ENCODE results near the gene MRO.
"Not testable (repeated sequence)": the region's sequence is repeated elsewhere in the genome, so short reads cannot be mapped to it uniquely, and the experiment has no call there.

MRO gene

GRCh38 chr18:50819728-50820378 lies at the start of gene MRO:
Gene MRO, minus strand, starts transcription at chr18:50820016. Its CDS starts 10,616 bp downstream, at chr18:50809400.
- DNase-seq (ENCODE audit: low read depth in 3 of 3, low spot score in 1 of 3) = peak; percentile 46 to 69 (median 58)

- no peak for DNase-seq (ENCODE audit: low read depth in 3 of 3, low spot score in 1 of 3)
Measured at GRCh38 chr18:50869150-50869549, 49.3 kb upstream of the MRO start.

GRCh38 chr18:50866765-50867164 lies 46.9 kb upstream of the MRO start:
- no peak for DNase-seq (ENCODE audit: low read depth in 3 of 3, low spot score in 1 of 3)

DNA sequence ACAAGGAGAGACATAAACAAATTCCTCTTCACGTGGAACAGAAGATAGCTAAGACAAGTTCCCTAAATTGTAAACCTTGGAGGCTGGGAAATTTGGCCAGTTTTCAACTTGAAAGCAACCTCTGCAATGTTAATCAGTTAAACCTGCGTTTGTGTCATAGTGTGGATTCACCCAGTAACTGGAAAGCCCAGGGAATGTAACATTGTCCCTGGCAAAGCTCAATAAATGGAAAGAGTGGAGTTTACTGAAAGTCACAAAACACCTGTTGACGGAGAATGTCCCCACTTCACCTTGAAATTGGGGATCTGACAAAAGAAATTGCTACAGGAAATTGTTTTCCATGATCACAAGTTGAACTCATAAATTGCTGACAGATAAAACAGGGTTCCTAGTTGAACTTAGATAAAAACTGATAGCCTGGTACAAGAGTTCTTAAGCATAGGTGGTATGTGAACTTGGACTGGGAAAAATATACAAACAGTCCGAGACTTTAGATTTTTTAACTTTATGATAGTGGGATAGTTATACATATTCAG lies 44.1 kb upstream of the MRO start:
- no peak for DNase-seq (ENCODE audit: low read depth in 3 of 3, low spot score in 1 of 3)

DNA sequence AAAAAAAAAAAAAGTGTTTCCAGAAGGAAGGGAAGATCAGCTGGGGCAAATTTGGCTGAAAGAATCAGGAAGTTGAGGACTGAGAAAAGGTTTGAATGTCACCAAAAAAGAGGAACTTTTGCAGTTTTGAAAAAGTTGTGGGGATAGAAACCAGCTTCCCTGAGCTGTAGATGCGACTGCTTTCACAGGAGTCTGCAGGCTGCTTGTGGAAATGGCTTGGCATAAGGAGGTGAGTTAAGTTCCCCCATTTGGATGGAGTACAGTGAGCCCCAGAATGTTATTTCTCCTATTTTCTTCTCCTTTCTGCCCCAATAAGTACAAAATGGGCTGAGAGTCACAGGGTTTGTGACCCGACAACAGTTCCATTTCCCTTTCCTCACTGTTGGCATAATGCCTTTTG lies 42.6 kb upstream of the MRO start:
- DNase-seq (ENCODE audit: low read depth in 3 of 3, low spot score in 1 of 3) = no peak

DNA sequence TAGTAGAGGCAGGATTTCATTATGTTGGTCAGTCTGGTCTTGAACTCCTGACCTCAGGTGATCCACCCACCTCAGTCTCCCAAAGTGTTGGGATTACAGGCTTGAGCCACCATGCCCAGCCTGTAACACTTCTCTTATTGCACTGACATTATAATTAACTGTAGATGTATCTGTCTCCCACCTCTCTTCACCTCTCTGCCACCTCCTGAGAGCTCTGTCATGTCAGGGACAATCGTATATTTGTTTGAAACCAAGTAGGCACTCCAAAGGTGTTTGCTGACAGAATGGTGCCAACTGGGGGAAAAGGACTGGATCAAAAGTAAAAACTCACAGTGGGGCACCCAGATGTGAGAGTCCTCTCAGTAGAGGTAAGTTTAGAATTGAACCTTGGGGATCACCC lies 41.8 kb upstream of the MRO start:
- no peak for DNase-seq (ENCODE audit: low read depth in 3 of 3, low spot score in 1 of 3)

- no peak for DNase-seq (ENCODE audit: low read depth in 3 of 3, low spot score in 1 of 3)
Measured at GRCh38 chr18:50859793-50860555, 40.2 kb upstream of the MRO start.

- DNase-seq (ENCODE audit: low read depth in 3 of 3, low spot score in 1 of 3) = no peak
Measured at GRCh38 chr18:50857694-50858093, 37.9 kb upstream of the MRO start.

GRCh38 chr18:50857166-50857565 lies 37.4 kb upstream of the MRO start:
- DNase-seq (ENCODE audit: low read depth in 3 of 3, low spot score in 1 of 3) = not testable (repeated sequence)

DNA sequence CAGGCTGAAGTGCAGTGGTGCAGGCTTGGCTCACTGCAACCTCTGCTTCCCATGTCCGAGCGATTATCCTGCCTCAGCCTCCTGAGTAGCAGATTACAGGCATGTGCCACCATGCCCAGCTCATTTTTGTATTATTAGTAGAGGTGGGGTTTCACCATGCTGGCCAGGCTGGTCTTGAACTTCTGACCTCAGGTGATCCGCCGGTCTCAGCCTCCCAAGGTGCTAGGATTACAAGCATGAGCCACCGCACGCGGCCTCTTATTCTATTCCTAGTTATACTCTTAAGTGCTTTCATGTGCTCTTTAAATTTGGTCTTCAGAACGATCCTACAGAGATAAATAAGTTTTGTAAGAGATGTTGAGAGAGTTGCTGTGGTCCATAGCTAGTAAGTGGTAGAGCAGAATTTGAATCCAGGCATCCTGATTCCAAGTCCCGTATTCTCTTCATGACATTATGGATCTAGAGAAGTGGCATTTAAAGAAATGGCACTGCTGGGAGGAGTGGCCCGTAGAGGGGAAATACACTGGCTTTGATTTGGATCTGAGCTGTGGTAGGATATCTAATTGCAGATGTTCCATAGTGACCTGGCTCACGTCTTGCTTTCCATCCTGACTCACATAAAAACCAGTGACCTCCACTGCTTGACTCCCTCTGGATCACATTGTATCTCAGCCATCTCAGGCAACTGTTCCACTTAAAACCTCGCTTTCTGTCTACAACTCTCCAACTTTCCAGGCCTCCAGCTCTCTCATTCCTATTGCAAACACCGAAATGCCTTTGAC lies 36.4 kb upstream of the MRO start:
- DNase-seq (ENCODE audit: low read depth in 3 of 3, low spot score in 1 of 3) = no peak

DNA sequence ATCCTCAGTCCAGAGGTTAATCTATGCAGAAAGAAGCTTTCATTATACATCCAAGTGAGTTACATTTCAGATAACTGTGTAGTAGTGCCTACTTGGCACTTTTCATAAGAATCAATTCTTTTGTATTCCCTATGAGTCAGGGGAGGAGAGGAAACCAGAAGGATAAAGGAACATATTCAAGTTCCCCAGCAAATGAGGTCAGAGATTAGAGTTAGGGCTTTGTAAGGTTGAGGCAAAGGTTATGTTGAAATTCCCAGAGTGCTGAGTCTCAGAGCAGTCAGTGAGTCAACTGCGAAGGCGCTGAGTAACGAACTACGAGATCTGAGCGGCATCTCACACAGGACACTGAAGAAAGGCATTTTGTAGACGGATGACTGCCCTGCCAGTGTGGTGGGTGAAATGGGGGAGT lies 34.1 kb upstream of the MRO start:
- no peak for DNase-seq (ENCODE audit: low read depth in 3 of 3, low spot score in 1 of 3)

GRCh38 chr18:50850307-50851065 lies 30.7 kb upstream of the MRO start:
- DNase-seq (ENCODE audit: low read depth in 3 of 3, low spot score in 1 of 3) = no peak

DNA sequence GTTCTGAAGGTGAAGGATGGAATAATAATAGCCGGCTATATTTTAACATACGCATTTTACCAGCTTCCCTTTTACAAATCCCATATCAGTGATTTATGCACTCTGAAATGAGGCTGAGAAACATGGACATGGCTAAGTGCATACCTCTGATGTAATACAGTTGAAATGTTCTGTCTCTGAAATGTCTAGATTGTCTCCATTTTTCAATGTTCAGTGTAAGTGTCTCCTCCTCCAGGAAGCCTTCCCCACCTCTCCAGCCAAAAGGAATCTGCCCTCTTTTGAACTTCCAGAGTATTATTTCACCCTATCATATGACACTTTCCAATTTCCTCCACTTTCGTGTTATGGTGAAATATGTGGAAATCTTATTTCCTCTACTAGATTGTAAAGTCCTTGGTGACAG lies 29.6 kb upstream of the MRO start:
- no peak for DNase-seq (ENCODE audit: low read depth in 3 of 3, low spot score in 1 of 3)

GRCh38 chr18:50848991-50849390 lies 29.2 kb upstream of the MRO start:
- DNase-seq (ENCODE audit: low read depth in 3 of 3, low spot score in 1 of 3) = no peak

DNA sequence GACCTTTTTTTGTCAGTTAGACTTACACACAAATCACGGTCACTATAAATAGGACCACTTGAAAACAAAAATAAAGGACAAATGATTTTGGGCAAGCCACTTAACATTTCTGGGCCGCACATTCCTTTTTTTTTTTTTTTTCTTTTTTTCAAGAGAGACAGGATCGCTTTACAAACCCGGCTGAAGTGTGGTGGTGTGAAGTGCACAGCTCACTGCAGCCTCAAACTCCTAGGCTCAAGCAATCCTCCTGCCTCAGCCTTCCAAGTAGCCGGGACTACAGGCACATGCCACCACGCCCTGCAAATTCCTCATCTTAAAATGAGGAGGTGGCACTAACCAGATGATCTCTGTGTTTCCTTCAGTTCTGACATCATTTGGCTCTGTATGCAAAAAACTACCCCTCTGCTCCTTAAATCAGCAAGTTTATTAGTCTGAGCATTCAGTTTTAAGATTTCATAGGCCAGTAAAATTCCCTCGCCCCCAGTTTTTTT lies 28.3 kb upstream of the MRO start:
- DNase-seq (ENCODE audit: low read depth in 3 of 3, low spot score in 1 of 3) = no peak

- no peak for DNase-seq (ENCODE audit: low read depth in 3 of 3, low spot score in 1 of 3)
Measured at GRCh38 chr18:50847192-50847591, 27.4 kb upstream of the MRO start.

- no peak for DNase-seq (ENCODE audit: low read depth in 3 of 3, low spot score in 1 of 3)
Measured at GRCh38 chr18:50844960-50845359, 25.1 kb upstream of the MRO start.

GRCh38 chr18:50844554-50844953 lies 24.7 kb upstream of the MRO start:
- no peak for DNase-seq (ENCODE audit: low read depth in 3 of 3, low spot score in 1 of 3)

- DNase-seq (ENCODE audit: low read depth in 3 of 3, low spot score in 1 of 3) = no peak
Measured at GRCh38 chr18:50842846-50843245, 23.0 kb upstream of the MRO start.

DNA sequence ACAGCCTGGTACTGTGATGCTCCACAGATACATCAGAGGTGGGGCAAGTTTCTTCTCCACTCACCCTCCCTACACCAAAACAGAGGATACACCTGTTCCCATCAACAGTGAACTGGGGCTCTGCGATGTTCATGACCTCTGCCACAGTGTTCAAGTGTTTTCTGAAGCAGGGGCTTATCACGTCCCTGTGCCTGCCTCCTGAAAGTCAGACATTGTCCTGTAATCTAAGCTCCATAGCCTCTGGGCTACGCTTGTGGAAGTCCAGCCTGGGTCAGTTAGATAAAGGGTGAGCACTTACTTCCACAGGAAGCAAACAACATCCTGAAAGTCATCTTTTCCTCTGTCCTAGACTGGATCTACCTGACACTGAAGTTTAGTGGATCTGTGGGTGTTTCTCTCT lies 20.2 kb upstream of the MRO start:
- no peak for DNase-seq (ENCODE audit: low read depth in 3 of 3, low spot score in 1 of 3)

DNA sequence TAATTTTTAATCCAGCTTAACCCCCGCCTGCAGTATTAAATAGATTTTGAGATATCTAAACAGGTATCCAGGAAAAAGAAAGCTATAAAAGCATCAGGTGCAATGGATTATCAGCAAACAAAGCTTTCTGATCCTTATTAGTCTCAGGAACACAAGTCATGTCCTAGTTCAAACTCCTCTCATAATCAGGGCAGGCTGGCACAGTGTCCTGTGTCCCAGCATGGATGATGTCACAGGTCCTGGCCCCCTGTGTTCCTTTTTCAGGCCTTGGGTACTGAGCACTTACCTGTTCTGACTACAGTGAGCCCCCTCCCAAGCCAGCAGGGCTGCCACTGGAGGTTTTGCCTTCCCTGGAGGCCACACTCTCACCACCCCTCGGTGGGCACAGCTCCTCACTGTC lies 19.5 kb upstream of the MRO start:
- no peak for DNase-seq (ENCODE audit: low read depth in 3 of 3, low spot score in 1 of 3)

Measured in stimulated activated CD4-positive, alpha-beta T cell treated with anti-CD3 and anti-CD28 coated beads, TNF-alpha, amount 100 ng/mL, for 1 hour (primary cell).